Suprapubic skin (tissue), 4 donors: ENCODE data around the gene CDKN2B. TPM values are rescaled to one million over a fixed set of nuclear protein-coding genes. Genes with fewer than 3 reads are reported as not detected.

ENCODE experiments used
- DNase-seq, 2 donors: peaks; one replicate each; pipeline ENCODE4 v3.0.0-alpha.2; 2019; ENCODE audit warnings: low spot score in 2 of 2
- H3K27ac ChIP-seq: fragments of 200-600 bp; sonication (generic); one replicate; pipeline ENCODE4 v1.5.1; 2019
- H3K27me3 ChIP-seq: fragments of 200-600 bp; sonication (generic); one replicate; pipeline ENCODE4 v1.5.1; 2019
- H3K36me3 ChIP-seq: fragments of 200-600 bp; sonication (generic); one replicate; pipeline ENCODE4 v1.5.1; 2019
- H3K4me1 ChIP-seq: fragments of 200-600 bp; sonication (generic); one replicate; pipeline ENCODE4 v1.5.1; 2019
- H3K4me3 ChIP-seq: fragments of 200-600 bp; sonication (generic); one replicate; pipeline ENCODE4 v1.5.1; 2019; ENCODE audit warnings: mild to moderate bottlenecking
- H3K9me3 ChIP-seq: fragments of 200-600 bp; sonication (generic); one replicate; pipeline ENCODE4 v1.5.1; 2019
- EP300 ChIP-seq: sonication (generic); formaldehyde crosslinking; IDR thresholded peaks from one replicate; pipeline ENCODE4 v1.6.1; 2017; ENCODE audit warnings: antibody characterized with exemption
- POLR2A ChIP-seq, 2 donors: fragments of 450-650 bp; IDR thresholded peaks; one replicate each; pipeline ENCODE4 v1.6.1; 2017; ENCODE audit warnings: antibody characterized with exemption in 2 of 2, mild to moderate bottlenecking in 2 of 2, moderate library complexity in 2 of 2
- POLR2AphosphoS5 ChIP-seq, 3 donors: sonication (generic); formaldehyde crosslinking; IDR thresholded peaks; one replicate each; pipeline ENCODE4 v1.6.1; 2017; ENCODE audit warnings: antibody characterized with exemption in 3 of 3
- WGBS: methylation state at CpG from one replicate; pipeline ENCODE4 v1.1.5; 2018; 5-methylcytosine and 5-hydroxymethylcytosine counted together
- total RNA-seq, 4 donors: library from RNA; depleted of rRNA; stranded (reverse); fragments of >200 nt; gene quantifications; one replicate each; pipeline ENCODE4 v1.1.0, GENCODE V29; 2016
- TF ChIP-seq, protein P1 (sequence below), 2 donors: fragments of 200-600 bp in 1 of 2; fragments of 450-650 bp in 1 of 2; sonication (generic) in 1 of 2; IDR thresholded peaks; one replicate each; pipeline ENCODE4 v1.5.1; 2016 to 2019; ENCODE audit warnings: antibody characterized with exemption in 2 of 2, mild to moderate bottlenecking in 1 of 2, moderate library complexity in 1 of 2

The CDKN2B gene
- total RNA-seq, 4 donors from 2014 or later, result 38.8 to 59.9 (median 51.9) TPM

DNA sequence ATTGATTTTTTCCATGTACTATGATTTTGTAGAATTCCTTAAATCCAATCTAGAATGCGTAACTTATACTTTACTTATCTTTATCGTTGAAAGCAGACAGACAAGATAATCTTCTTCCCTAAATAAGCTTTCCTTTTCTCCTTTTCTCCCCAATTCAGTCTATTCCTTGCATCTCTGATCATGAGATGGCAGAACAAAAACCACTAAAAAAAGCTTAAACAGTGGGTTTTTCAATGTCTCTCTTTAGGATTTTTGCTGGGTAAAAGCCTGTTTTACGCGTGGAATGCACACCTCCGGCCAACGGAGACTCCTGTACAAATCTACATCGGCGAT, 755 bp downstream of the CDKN2B start:
- no peaks in the 10 kb centered on the region for H3K9me3 ChIP-seq
- H3K27ac ChIP-seq, result peak overlapping the region; percentile 79
- no peak for DNase-seq
- H3K4me1 ChIP-seq, result peaks cover 38% of the 10 kb centered on the region
- H3K36me3 ChIP-seq, result no peaks in the 10 kb centered on the region
- WGBS, result 8% methylated on average over 8 of the region's 8 CpGs
- H3K27me3 ChIP-seq, result peaks cover 44% of the 10 kb centered on the region
- peak overlapping the region; percentile 55 for H3K4me3 ChIP-seq
- TF ChIP-seq EP300 (no peak), POLR2AphosphoS5 (IDR thresholded peaks at IDR 0.05) (no peak), POLR2A (IDR thresholded peaks at IDR 0.05) (no peak)
- TF ChIP-seq, protein P1, sequence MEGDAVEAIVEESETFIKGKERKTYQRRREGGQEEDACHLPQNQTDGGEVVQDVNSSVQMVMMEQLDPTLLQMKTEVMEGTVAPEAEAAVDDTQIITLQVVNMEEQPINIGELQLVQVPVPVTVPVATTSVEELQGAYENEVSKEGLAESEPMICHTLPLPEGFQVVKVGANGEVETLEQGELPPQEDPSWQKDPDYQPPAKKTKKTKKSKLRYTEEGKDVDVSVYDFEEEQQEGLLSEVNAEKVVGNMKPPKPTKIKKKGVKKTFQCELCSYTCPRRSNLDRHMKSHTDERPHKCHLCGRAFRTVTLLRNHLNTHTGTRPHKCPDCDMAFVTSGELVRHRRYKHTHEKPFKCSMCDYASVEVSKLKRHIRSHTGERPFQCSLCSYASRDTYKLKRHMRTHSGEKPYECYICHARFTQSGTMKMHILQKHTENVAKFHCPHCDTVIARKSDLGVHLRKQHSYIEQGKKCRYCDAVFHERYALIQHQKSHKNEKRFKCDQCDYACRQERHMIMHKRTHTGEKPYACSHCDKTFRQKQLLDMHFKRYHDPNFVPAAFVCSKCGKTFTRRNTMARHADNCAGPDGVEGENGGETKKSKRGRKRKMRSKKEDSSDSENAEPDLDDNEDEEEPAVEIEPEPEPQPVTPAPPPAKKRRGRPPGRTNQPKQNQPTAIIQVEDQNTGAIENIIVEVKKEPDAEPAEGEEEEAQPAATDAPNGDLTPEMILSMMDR (IDR thresholded peaks at IDR 0.05), result no peak

DNA sequence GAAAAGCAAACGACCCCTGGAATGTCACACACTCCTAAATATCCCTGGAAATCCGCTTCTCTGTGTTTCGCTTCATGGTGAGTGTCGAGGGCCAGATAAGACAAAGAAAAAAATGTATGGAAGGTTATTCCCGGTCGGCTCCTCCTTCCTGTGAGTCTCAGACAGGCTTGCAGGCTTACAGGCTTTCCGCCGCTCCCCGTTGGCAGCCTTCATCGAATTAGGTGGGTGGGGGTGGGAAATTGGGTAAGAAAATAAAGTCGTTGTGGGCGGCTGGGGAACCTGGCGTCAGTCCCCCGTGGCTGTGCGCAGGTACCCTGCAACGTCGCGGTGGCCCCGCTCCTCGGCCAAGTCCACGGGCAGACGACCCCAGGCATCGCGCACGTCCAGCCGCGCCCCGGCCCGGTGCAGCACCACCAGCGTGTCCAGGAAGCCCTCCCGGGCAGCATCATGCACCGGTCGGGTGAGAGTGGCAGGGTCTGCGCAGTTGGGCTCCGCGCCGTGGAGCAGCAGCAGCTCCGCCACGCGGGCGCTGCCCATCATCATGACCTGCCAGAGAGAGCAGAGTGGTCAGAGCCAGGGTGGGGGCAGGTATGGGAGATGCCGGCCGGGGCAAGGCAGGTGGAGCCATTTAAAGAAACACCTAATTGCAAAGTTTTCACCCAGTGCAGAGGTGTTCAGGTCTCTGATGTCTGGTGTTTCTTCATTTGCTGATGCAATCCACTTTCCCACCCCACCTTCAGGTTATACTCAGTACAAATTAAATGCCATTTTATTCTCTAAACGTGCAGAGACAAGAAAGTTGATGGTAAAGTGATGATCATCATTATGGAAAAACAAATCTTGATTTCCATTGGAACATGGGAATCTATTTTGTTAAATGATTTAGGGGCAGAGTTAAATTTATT, 3.2 kb downstream of the CDKN2B start:
- Histone ChIP-seq H3K27ac (no peak overlapping the region), H3K4me1 (peaks cover 38% of the 10 kb centered on the region), H3K9me3 (no peaks in the 10 kb centered on the region), H3K27me3 (peaks cover 64% of the 10 kb centered on the region), H3K36me3 (no peaks in the 10 kb centered on the region), H3K4me3 (peak overlapping the region; percentile 30)
- TF ChIP-seq, protein P1 (IDR thresholded peaks at IDR 0.05), result no peak
- TF ChIP-seq POLR2AphosphoS5 (IDR thresholded peaks at IDR 0.05) (no peak), EP300 (no peak), POLR2A (IDR thresholded peaks at IDR 0.05) (no peak)
- WGBS, result 21% methylated on average over 21 of the region's 44 CpGs
- peak in 1 of 2 donors; percentile 54 for DNase-seq

DNA sequence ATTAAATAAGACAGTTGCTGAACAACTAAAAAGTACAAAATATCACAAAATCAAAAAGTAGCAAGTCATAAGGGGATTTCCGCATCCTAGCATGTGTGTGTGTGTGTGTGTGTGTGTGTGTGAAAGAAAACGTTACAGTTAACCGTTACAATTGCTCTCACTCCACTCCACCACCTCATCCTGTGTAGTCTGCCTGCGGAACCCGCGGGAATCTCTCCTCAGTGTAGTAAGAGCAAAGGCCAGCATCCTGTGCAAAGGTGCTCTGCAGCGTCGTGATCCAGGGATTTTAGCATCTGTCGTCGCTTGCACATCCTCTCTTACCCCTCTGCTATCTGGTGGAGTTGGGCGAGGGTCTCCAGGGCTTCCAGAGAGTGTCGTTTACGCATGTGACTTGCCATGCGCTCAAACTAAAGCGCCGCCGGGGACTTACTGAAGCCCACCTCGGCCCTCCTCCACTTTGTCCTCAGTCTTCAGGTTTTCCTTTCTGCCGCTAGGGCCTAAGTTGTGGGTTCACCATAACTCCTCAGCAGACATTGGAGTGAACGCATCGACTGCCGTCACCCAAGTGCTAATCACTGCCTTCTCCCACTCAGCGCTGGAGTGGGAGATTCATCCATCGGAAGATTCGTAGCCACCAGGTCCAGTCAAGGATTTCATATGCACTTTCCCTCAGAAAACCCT, 3.9 kb downstream of the CDKN2B start:
- peak in 1 of 2 donors; percentile 48 for DNase-seq
- Histone ChIP-seq H3K27ac (no peak overlapping the region), H3K36me3 (no peaks in the 10 kb centered on the region), H3K27me3 (peaks cover 67% of the 10 kb centered on the region), H3K4me1 (peaks cover 32% of the 10 kb centered on the region), H3K4me3 (peak overlapping the region; percentile 30), H3K9me3 (no peaks in the 10 kb centered on the region)
- TF ChIP-seq, protein P1 (IDR thresholded peaks at IDR 0.05), result no peak
- TF ChIP-seq POLR2A (IDR thresholded peaks at IDR 0.05) (no peak), POLR2AphosphoS5 (IDR thresholded peaks at IDR 0.05) (no peak), EP300 (no peak)
- WGBS, result 41% methylated on average over 25 of the region's 25 CpGs

DNA sequence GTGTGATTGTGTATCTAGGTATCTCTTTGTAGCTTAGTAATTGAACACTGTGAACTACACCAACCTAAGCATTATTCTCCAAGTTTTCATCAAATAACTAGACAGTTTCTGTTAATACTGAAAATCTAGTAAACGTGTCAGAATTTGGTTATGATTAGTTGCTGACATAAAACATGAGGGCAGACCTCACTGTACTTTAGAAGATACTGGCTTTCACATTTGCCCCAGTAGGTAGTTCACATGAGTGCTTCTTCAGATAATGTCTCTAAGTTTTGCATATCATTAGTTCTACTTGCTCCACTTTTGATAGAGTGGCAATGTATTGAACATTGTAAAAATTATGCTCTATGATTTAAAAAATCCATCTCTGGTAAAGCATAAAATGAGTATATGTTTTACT, 7.1 kb downstream of the CDKN2B start:
- no peak for DNase-seq
- H3K9me3 ChIP-seq, result no peaks in the 10 kb centered on the region
- TF ChIP-seq POLR2A (IDR thresholded peaks at IDR 0.05) (no peak), POLR2AphosphoS5 (IDR thresholded peaks at IDR 0.05) (no peak), EP300 (no peak)
- TF ChIP-seq, protein P1 (IDR thresholded peaks at IDR 0.05), result no peak
- WGBS, result 54% methylated on average over 1 of the region's 1 CpG
- H3K4me3 ChIP-seq, result no peak overlapping the region
- H3K36me3 ChIP-seq, result no peaks in the 10 kb centered on the region
- H3K4me1 ChIP-seq, result peaks cover 12% of the 10 kb centered on the region
- peaks cover 58% of the 10 kb centered on the region for H3K27me3 ChIP-seq
- H3K27ac ChIP-seq, result no peak overlapping the region

DNA sequence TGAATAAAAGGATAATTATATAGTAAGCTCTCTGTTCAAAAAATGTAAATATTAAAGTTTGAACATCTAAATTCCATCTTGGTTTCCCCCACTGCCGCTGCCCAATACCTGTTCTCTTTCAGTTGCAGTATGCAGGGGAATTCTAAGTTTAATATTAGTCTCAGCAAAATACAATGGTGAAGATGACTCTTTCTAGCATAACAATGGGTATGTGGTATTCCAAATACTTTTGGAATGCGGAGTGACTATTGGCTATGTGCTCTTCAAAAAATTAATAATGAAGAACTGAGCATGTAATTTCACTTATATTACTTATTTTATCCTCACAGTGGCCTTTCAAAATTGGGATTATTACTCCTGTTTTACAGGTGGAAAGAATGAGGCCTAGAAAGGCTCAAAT, 11.1 kb downstream of the CDKN2B start:
- H3K9me3 ChIP-seq, result no peaks in the 10 kb centered on the region
- 85% methylated on average over 2 of the region's 2 CpGs for WGBS
- H3K4me3 ChIP-seq, result no peak overlapping the region
- TF ChIP-seq, protein P1 (IDR thresholded peaks at IDR 0.05), result no peak
- no peak for TF ChIP-seq POLR2A (IDR thresholded peaks at IDR 0.05)
- no peak for TF ChIP-seq POLR2AphosphoS5 (IDR thresholded peaks at IDR 0.05)
- no peak for TF ChIP-seq EP300
- H3K36me3 ChIP-seq, result no peaks in the 10 kb centered on the region
- DNase-seq, result no peak
- H3K4me1 ChIP-seq, result peaks cover 10% of the 10 kb centered on the region
- H3K27ac ChIP-seq, result no peak overlapping the region
- H3K27me3 ChIP-seq, result peaks cover 36% of the 10 kb centered on the region
